Fibroblast of skin of right biceps (primary cell): ENCODE results near the gene STK36.

Experiments used
- DNase-seq: peaks from one replicate; pipeline ENCODE4 v3.0.0-alpha.2; 2013

Gene STK36

DNA sequence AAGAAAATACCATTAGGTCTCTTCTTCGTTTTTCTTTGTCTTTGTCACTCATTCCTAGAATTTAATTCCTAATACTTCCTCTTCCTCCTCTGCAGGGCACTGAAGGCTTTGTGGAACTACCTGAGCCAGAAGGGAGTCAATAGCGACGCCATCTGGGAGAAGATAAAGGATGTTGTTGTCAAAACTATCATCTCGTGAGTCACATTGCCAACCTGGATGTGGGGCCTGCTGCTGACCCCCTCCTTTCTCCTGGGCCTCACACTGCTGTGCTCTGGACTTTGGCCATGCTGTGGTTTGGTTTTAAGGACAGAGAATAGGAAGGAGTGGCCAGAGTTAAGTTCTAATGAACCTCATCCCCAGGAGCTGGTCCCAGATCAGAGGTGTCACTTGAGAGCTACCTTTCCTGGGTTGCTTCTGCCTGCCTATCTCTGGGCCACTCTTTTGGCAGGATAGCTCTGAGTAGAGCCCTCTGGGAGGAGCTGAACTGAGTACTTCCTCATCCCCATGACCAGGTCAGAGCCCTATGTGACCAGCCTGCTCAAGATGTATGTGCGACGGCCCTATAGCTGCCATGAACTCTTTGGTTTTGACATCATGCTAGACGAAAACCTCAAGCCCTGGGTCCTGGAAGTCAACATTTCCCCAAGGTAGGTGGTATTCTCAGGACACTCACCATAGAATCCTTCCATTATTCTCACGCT, 77.0 kb downstream of the STK36 start:
- DNase-seq: no peak
